Astrocyte (in vitro differentiated cells and primary cell): ENCODE data around the gene F5.

Source experiments
- CTCF ChIP-seq: IDR thresholded peaks from 2 replicates; pipeline ENCODE4 v1.5.1; 2011; ENCODE audit warnings: low read depth, mild to moderate bottlenecking, inconsistent platforms, low read length, moderate library complexity; ENCODE audit not compliant: insufficient read depth
- EZH2 ChIP-seq: IDR thresholded peaks from 2 replicates; pipeline ENCODE4 v1.6.1; 2012; ENCODE audit warnings: mild to moderate bottlenecking, low read length, inconsistent platforms; ENCODE audit not compliant: insufficient read depth

GRCh38 chr1:169468982-169469381 lies 117.3 kb downstream of the F5 start:
- no peak for TF ChIP-seq CTCF
- no peak for TF ChIP-seq EZH2
